ENCODE results near the gene MTA1. TPM values are rescaled to one million over a fixed set of nuclear protein-coding genes. Genes with fewer than 3 reads are reported as not detected.
A peak's percentile ranks its signal among the peaks of the same experiment; 100 is the strongest.

MTA1 gene
- total RNA-seq, result 42.0 TPM

- DNase-seq (ENCODE audit: low spot score in 2 of 2), result peak; percentile 83 to 89
- no peak for FAIRE-seq
Observed at GRCh38 chr14:105419195-105420091, at the start of gene MTA1. MTA1 (plus strand) TSS chr14:105419827; CDS start chr14:105420036, 209 bp downstream.

DNA sequence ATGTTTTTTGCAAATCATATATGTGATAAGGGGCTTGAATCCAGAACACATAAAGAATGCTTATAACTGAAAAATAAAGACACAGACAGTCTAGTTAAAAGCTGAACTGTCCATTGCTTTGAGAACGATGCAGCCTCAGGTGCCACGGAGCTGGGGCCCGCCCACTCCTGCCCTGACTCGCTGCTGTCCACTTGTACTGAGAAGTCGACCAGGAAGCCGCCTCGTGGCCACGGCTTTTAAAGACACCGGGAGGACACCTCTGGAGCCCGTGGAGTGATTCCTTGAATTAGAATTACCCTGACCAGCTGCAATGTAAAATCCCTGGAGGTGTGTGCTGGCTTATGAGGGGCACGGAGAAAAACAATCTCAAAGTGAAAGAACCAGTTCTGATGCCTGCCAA, 45.2 kb upstream of the MTA1 start:
- DNase-seq (ENCODE audit: low spot score in 2 of 2) (no peak), FAIRE-seq (no peak)

GRCh38 chr14:105375635-105376057, 44.0 kb upstream of the MTA1 start:
- no peak for DNase-seq (ENCODE audit: low spot score in 2 of 2)

GRCh38 chr14:105376521-105377440, 42.8 kb upstream of the MTA1 start:
- FAIRE-seq (no peak), DNase-seq (ENCODE audit: low spot score in 2 of 2) (no peak)

More at GRCh38 chr14:105375635-105376057, 44.0 kb upstream of the MTA1 start:
- FAIRE-seq, result no peak

- FAIRE-seq, result no peak
Observed at GRCh38 chr14:105377555-105378182, 42.0 kb upstream of the MTA1 start.

DNA sequence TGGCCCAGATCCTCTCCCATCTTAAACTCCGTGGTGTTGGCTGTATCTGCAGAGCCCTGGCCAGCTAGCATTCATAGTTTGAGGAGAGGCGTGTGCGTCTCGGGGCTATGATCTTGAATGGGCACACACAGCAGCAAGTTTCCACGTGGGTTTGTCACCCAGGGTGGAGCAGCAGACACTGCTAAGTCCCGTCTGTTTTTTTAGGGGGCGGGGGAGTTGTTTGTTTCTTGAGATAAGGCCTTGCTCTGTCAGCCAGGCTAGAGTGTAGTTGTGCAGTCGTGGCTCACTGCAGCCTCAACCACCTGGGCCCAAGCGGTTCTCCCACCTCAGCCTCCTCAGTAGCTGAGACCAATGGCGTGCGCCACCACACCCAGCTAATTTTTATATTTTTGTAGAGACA, 41.4 kb upstream of the MTA1 start:
- no peak for FAIRE-seq

More at GRCh38 chr14:105377555-105378182, 42.0 kb upstream of the MTA1 start:
- no peak for DNase-seq (ENCODE audit: low spot score in 2 of 2)

DNA sequence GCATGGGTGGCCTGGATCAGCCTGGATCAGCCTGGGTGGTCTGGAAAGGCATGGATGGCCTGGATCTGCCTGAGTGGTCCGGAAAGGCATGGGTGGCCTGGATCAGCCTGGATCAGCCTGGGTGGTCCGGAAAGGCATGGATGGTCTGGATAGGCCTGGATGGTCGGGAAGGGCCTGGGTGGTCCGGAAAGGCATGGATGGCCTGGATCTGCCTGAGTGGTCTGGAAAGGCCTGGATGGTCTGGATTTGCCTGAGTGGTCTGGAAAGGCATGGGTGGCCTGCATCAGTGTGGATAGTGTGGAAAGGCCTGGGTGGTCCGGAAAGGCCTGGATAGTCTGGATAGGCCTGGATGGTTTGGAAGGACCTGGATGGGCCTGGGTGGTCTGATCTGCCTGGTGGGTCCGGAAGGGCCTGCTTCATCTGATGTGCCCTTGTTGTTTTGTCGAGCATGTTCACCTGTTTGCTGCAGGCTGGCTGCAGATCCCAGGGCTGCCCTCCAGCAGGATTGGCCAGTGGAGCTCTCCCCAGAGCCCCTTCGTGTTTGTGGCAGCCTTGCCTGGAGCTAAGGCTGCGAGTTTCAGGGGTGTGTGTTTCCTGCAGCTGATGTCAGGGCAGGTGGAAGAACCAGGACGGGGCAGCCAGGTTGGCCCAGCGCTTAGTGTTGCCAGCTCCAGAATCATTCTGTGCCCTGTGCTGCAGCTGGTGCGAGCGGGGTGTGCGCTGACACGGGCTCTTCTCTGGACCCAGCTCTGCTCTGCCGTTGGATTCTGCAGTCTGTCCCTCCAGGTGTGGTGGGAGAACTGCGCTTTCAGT, 40.5 kb upstream of the MTA1 start:
- DNase-seq (ENCODE audit: low spot score in 2 of 2), result no peak
- no peak for FAIRE-seq

More for the DNA sequence above, 41.4 kb upstream of the MTA1 start:
- DNase-seq (ENCODE audit: low spot score in 2 of 2), result no peak

DNA sequence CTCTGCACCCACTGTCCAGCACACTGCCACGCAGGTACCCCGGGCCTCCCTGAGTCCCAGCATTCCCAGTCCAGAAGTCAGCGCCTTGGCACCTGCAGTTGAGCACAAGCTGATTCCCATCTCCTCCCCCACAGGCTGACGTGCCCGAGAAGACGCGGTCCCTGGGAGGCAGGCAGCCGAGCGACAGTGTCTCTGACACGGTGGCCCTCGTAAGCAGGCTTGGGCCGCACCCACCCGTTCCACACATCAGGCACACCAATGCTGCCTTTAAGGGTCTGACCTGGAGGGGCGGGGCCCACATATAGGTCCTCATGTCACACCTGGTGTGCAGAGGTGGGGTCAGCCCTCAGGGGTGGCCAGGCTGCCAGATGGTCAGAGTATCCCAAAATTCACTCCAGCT, 39.7 kb upstream of the MTA1 start:
- FAIRE-seq (no peak), DNase-seq (ENCODE audit: low spot score in 2 of 2) (no peak)

GRCh38 chr14:105380756-105381155, 38.9 kb upstream of the MTA1 start:
- DNase-seq (ENCODE audit: low spot score in 2 of 2) (no peak), FAIRE-seq (no peak)

GRCh38 chr14:105381446-105382342, 37.9 kb upstream of the MTA1 start:
- DNase-seq (ENCODE audit: low spot score in 2 of 2) (no peak), FAIRE-seq (no peak)

- DNase-seq (ENCODE audit: low spot score in 2 of 2) (no peak), FAIRE-seq (no peak)
Observed at GRCh38 chr14:105382343-105383082, 37.1 kb upstream of the MTA1 start.

GRCh38 chr14:105383083-105383730, 36.4 kb upstream of the MTA1 start:
- FAIRE-seq, result no peak

DNA sequence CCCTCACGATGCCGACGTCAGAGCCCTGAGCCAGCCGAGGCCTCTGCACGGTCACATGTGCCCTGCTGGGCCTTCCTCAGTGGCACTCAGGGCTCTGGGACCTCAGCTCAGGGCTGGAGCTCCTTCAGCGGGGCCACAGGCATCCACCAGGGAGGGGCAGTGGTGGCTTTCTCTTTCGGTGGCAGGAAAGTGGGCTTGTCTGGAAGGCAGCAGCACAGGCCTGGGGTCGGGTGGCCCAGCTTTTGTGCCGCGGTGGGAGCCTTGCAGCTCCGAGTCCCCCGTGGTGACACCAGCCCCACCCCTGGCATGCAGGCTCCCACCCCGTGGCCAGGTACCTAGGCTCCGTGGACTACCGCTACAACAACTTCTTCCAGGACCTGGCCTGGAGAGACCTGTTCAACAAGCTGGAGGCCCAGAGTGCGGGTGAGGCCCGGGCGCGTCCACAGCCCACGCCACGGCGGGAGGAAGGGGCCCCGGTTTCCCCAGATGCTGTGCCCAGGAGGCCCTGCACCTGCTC, 35.5 kb upstream of the MTA1 start:
- FAIRE-seq (no peak), DNase-seq (ENCODE audit: low spot score in 2 of 2) (no peak)

More at GRCh38 chr14:105383083-105383730, 36.4 kb upstream of the MTA1 start:
- DNase-seq (ENCODE audit: low spot score in 2 of 2), result no peak

DNA sequence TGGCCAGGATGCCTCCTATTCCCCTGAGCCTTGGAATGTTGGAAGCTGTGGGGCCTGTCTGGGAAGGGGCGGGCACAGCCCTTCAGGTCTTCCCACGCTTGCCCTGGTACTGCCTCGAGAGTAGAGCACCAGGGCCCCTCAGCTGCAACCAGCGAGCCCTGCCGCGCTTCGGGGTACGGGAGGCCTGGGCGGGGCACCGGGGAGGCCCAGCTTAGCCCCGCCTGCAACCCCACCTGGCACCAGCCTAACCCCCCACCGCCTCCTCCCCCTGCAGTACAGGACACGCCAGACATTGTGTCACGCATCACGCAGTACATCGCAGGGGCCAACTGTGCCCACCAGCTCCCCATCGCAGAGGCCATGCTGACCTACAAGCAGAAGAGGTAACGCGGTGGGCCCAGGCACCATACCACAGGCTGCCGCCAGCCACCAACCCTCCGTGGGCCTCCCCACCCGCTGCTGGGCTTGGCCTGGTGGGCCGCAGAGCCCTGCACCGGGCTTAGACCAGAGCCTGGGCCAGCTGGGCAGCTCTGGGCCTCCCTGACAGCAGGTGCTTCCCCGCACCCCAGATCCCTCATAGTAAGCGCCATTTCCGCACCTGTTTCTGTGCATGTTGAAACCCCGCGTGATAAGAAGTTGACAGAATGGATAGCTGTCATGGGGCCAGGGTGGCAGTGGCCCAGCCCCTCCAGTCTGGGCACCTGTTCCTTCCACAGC, 34.9 kb upstream of the MTA1 start:
- no peak for FAIRE-seq
- no peak for DNase-seq (ENCODE audit: low spot score in 2 of 2)

DNA sequence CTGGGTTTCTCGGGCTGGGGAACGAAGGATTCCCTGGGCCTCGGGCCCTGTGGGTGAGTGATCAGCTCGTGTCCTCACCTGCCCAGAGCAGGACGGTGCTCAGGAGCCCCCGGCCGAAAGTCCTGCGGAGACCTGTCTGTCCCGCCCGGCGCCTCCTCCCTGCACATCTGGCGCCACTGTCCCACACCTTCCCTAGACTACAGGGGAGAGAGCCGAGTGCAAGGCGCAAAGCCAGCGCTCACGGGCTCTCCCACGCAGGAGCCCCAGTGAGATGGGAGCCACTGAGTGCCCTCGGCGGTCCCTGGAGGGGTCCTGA, 34.3 kb upstream of the MTA1 start:
- FAIRE-seq (no peak), DNase-seq (ENCODE audit: low spot score in 2 of 2) (no peak)

GRCh38 chr14:105385698-105386365, 33.8 kb upstream of the MTA1 start:
- FAIRE-seq (no peak), DNase-seq (ENCODE audit: low spot score in 2 of 2) (no peak)

All from frontal cortex (tissue), 4 donors.